Panc1 (cell line): ENCODE data around the gene MAP3K21. TPM values are rescaled to one million over a fixed set of nuclear protein-coding genes. Genes with fewer than 3 reads are reported as not detected.

ENCODE experiments used
- ATAC-seq: fragments of 200-7000 bp; cut with Tn5 transposase; 2 replicates; pipeline ENCODE4 v1.9.1; 2020; ENCODE audit warnings: mild to moderate bottlenecking, moderate library complexity
- BruUV-seq: library from RNA; stranded (reverse); fragments of 400-500 nt; replicated peaks from 2 replicates; lab custom pipeline; 2021; lab: Mats Ljungman, UMichigan
- CTCF ChIA-PET: fragments of 300-600 bp; sonication (Branson Sonifier 250); formaldehyde crosslinking; loops from one replicate; lab custom pipeline; 2022; ENCODE audit warnings: antibody characterized with exemption; lab: Charles Lee
- POLR2A ChIA-PET: fragments of 300-600 bp; sonication (Branson Sonifier 250); formaldehyde crosslinking; loops from one replicate; lab custom pipeline; 2022; ENCODE audit warnings: antibody characterized with exemption; lab: Charles Lee
- DNase-seq: peaks from one replicate; pipeline ENCODE4 v3.0.0-alpha.2; 2010; ENCODE audit warnings: low read depth, low spot score
- H3K27ac ChIP-seq: 2 replicates; pipeline ENCODE4 v1.5.1; 2011; ENCODE audit warnings: mild to moderate bottlenecking, low read length, inconsistent platforms
- H3K27me3 ChIP-seq: fragments of 200-500 bp; sonication (Bioruptor generic); 2 replicates; pipeline ENCODE4 v1.6.0; 2014; ENCODE audit warnings: low read length, inconsistent platforms; ENCODE audit not compliant: control insufficient read depth, insufficient read depth
- H3K36me3 ChIP-seq: fragments of 200-500 bp; sonication (Bioruptor generic); 2 replicates; pipeline ENCODE4 v1.5.1; 2014; ENCODE audit warnings: inconsistent platforms, mild to moderate bottlenecking, low read length, moderate library complexity; ENCODE audit not compliant: control insufficient read depth, insufficient read depth
- H3K4me1 ChIP-seq: 2 replicates; pipeline ENCODE4 v1.5.1; 2011; ENCODE audit warnings: inconsistent platforms, mild to moderate bottlenecking, low read length, moderate library complexity; ENCODE audit not compliant: control insufficient read depth, insufficient read depth
- H3K4me3 ChIP-seq, 2 experiments: 2 replicates each; pipeline ENCODE4 v1.5.1; 2011 to 2012; ENCODE audit warnings: low read depth in 2 of 2, low read length in 2 of 2, mild to moderate bottlenecking in 2 of 2, inconsistent platforms in 1 of 2, moderate library complexity in 1 of 2
- H3K9me3 ChIP-seq: fragments of 200-500 bp; sonication (Bioruptor generic); 2 replicates; pipeline ENCODE4 v1.5.1; 2014; ENCODE audit warnings: low read depth, mild to moderate bottlenecking, inconsistent platforms, low read length, moderate library complexity; ENCODE audit not compliant: control insufficient read depth, insufficient read depth
- POLR2AphosphoS5 ChIP-seq: IDR thresholded peaks from 2 replicates; pipeline ENCODE4 v1.6.1; 2012; ENCODE audit warnings: mild to moderate bottlenecking, low read depth, low read length, moderate library complexity
- SIN3A ChIP-seq: IDR thresholded peaks from 2 replicates; pipeline ENCODE4 v1.6.1; 2012; ENCODE audit warnings: low read depth, mild to moderate bottlenecking, low read length, moderate library complexity, borderline replicate concordance; ENCODE audit not compliant: insufficient read depth
- TCF7L2 ChIP-seq: IDR thresholded peaks from 2 replicates; pipeline ENCODE4 v1.6.1; 2011; ENCODE audit warnings: mild to moderate bottlenecking, low read depth, low read length, inconsistent platforms
- in situ Hi-C: cut with HindIII; loops from 2 replicates; pipeline ENCODE4 v1.10.0; 2016; ENCODE audit warnings: low sequenced_read_pairs, low pct_unique_long_range_greater_than_20kb
- intact Hi-C: fragments of 100-400 bp; cut with micrococcal nuclease; formaldehyde crosslinking; loops from one replicate; pipeline ENCODE4 v1.10.0; 2022; ENCODE audit not compliant: unreplicated experiment
- total RNA-seq: library from RNA; stranded (reverse); gene quantifications from one replicate; pipeline ENCODE4 v1.2.1, GENCODE V29; 2021; ENCODE audit not compliant: unreplicated experiment
- TF ChIP-seq, protein P1 (sequence below), 2 experiments: IDR thresholded peaks; 2 replicates each; pipeline ENCODE4 v1.6.1; 2011 to 2012; ENCODE audit warnings: low read depth in 2 of 2, control low read depth in 1 of 2, low read length in 1 of 2, mild to moderate bottlenecking in 1 of 2, moderate library complexity in 1 of 2; ENCODE audit not compliant: insufficient read depth in 1 of 2
- TF ChIP-seq, protein P2 (sequence below): fragments of 450-650 bp; IDR thresholded peaks from 2 replicates; pipeline ENCODE4 v1.5.1; 2017; ENCODE audit warnings: mild to moderate bottlenecking

The MAP3K21 gene
- total RNA-seq, 1 experiment from 2014 or later: 3.1 TPM

DNA sequence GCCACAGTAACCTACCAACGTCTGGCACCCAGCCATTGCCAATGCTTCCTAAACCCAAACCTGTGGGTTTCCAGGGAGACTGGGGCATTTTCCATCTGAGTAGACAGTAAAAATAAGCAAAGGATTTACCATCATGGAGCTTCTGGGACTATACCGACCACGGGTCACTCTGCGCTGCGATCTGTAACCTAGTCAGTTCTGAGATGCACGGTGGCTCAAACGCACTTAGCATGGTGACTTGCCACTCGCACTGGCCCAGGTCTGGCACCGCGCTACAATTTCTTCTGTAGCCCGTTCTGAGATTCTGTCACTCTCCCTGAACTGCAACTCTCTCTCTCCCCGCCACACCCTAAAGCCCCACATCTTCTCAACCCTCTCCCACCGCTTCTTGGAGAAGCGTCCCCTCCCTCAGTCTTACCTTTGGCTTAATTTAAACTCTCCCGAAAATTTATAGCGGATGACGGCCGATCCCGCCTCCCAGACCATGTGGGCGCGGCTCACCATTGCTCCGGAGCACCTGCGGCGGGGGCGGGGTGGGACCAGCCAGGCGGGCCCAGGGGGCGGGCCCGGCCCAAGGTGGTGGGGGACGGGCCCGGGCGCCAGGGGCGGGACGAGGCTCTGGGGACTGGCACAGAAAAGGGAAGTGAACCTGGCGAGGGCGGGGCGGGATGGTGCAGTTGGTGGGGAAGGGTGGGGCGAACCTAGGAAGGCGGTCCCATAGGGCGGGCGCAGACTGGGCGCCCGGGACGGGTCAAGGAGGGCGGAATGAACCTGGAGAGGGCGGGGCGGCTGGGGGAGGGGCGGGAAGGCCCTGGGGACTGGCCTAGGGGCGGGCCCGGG lies 493 bp upstream of the MAP3K21 start:
- Histone ChIP-seq H3K4me1 (peaks cover 3% of the 10 kb centered on the region), H3K4me3 (peak overlapping the region; percentile 48 to 53), H3K27me3 (peaks cover 7% of the 10 kb centered on the region), H3K36me3 (peaks cover 4% of the 10 kb centered on the region; the same call in 1 of the 2 replicates), H3K27ac (no peak overlapping the region), H3K9me3 (no peaks in the 10 kb centered on the region)
- ChIA-PET CTCF (no interaction called here), POLR2A (no interaction called here)
- no peak for TF ChIP-seq SIN3A
- TF ChIP-seq TCF7L2: no peak
- TF ChIP-seq POLR2AphosphoS5: no peak
- TF ChIP-seq, protein P1, sequence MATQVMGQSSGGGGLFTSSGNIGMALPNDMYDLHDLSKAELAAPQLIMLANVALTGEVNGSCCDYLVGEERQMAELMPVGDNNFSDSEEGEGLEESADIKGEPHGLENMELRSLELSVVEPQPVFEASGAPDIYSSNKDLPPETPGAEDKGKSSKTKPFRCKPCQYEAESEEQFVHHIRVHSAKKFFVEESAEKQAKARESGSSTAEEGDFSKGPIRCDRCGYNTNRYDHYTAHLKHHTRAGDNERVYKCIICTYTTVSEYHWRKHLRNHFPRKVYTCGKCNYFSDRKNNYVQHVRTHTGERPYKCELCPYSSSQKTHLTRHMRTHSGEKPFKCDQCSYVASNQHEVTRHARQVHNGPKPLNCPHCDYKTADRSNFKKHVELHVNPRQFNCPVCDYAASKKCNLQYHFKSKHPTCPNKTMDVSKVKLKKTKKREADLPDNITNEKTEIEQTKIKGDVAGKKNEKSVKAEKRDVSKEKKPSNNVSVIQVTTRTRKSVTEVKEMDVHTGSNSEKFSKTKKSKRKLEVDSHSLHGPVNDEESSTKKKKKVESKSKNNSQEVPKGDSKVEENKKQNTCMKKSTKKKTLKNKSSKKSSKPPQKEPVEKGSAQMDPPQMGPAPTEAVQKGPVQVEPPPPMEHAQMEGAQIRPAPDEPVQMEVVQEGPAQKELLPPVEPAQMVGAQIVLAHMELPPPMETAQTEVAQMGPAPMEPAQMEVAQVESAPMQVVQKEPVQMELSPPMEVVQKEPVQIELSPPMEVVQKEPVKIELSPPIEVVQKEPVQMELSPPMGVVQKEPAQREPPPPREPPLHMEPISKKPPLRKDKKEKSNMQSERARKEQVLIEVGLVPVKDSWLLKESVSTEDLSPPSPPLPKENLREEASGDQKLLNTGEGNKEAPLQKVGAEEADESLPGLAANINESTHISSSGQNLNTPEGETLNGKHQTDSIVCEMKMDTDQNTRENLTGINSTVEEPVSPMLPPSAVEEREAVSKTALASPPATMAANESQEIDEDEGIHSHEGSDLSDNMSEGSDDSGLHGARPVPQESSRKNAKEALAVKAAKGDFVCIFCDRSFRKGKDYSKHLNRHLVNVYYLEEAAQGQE (IDR thresholded peaks at IDR 0.05; ENCODE audit: insufficient read depth in 1 of 2, low read depth in 2 of 2, low read length in 1 of 2): no peak
- TF ChIP-seq, protein P2, sequence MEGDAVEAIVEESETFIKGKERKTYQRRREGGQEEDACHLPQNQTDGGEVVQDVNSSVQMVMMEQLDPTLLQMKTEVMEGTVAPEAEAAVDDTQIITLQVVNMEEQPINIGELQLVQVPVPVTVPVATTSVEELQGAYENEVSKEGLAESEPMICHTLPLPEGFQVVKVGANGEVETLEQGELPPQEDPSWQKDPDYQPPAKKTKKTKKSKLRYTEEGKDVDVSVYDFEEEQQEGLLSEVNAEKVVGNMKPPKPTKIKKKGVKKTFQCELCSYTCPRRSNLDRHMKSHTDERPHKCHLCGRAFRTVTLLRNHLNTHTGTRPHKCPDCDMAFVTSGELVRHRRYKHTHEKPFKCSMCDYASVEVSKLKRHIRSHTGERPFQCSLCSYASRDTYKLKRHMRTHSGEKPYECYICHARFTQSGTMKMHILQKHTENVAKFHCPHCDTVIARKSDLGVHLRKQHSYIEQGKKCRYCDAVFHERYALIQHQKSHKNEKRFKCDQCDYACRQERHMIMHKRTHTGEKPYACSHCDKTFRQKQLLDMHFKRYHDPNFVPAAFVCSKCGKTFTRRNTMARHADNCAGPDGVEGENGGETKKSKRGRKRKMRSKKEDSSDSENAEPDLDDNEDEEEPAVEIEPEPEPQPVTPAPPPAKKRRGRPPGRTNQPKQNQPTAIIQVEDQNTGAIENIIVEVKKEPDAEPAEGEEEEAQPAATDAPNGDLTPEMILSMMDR: no peak
- no TSS peak for BruUV-seq
- no peak for DNase-seq
- in situ Hi-C loops: no loop called here
- intact Hi-C loops: no loop called here
- ATAC-seq: peak; percentile 96

DNA sequence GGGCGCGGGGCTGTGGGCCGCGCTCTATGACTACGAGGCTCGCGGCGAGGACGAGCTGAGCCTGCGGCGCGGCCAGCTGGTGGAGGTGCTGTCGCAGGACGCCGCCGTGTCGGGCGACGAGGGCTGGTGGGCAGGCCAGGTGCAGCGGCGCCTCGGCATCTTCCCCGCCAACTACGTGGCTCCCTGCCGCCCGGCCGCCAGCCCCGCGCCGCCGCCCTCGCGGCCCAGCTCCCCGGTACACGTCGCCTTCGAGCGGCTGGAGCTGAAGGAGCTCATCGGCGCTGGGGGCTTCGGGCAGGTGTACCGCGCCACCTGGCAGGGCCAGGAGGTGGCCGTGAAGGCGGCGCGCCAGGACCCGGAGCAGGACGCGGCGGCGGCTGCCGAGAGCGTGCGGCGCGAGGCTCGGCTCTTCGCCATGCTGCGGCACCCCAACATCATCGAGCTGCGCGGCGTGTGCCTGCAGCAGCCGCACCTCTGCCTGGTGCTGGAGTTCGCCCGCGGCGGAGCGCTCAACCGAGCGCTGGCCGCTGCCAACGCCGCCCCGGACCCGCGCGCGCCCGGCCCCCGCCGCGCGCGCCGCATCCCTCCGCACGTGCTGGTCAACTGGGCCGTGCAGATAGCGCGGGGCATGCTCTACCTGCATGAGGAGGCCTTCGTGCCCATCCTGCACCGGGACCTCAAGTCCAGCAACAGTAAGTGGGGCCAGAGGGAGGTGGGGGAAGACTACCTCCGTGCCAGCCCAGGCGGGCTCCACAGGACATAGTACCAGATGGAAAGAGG lies 808 bp downstream of the MAP3K21 start:
- H3K4me3 ChIP-seq: peak overlapping the region; percentile 49 to 55
- BruUV-seq: no TSS peak
- H3K27me3 ChIP-seq: peaks cover 7% of the 10 kb centered on the region
- in situ Hi-C loops: no loop called here
- TF ChIP-seq, protein P1 (IDR thresholded peaks at IDR 0.05; ENCODE audit: insufficient read depth in 1 of 2, low read depth in 2 of 2, low read length in 1 of 2): no peak
- TF ChIP-seq SIN3A: no peak
- no peak for TF ChIP-seq POLR2AphosphoS5
- TF ChIP-seq, protein P2: no peak
- TF ChIP-seq TCF7L2: no peak
- intact Hi-C loops: no loop called here
- CTCF ChIA-PET: no interaction called here
- ATAC-seq (peak; percentile 54), DNase-seq (no peak)
- H3K27ac ChIP-seq: no peak overlapping the region
- peaks cover 4% of the 10 kb centered on the region; the same call in 1 of the 2 replicates for H3K36me3 ChIP-seq
- peaks cover 3% of the 10 kb centered on the region for H3K4me1 ChIP-seq
- H3K9me3 ChIP-seq: no peaks in the 10 kb centered on the region
- POLR2A ChIA-PET: no interaction called here
